BLaER1 treated with 17β-estradiol and CSF1 and Interleukin-3, amounts not matched to agents 10 nM and 100 nM (cell line): Measurements from ENCODE around the gene SLC7A1.

Source experiments
- H3K27ac ChIP-seq, 11 experiments: shearing (Covaris generic); formaldehyde crosslinking; 2 replicates each; pipeline ENCODE4 v1.8.1; 2022
- H3K27me3 ChIP-seq, 11 experiments: shearing (Covaris generic); formaldehyde crosslinking; 2 replicates each; pipeline ENCODE4 v1.8.1; 2022
- H3K36me3 ChIP-seq, 11 experiments: shearing (Covaris generic); formaldehyde crosslinking; 2 replicates each; pipeline ENCODE4 v1.8.1; 2022
- H3K4me1 ChIP-seq, 10 experiments: shearing (Covaris generic); formaldehyde crosslinking; 2 replicates each; pipeline ENCODE4 v1.8.1; 2022
- H3K4me2 ChIP-seq, 11 experiments: shearing (Covaris generic); formaldehyde crosslinking; 2 replicates each; pipeline ENCODE4 v1.8.1; 2022
- H3K4me3 ChIP-seq, 10 experiments: shearing (Covaris generic); formaldehyde crosslinking; 2 replicates each; pipeline ENCODE4 v1.8.1; 2022
- H3K9ac ChIP-seq, 11 experiments: shearing (Covaris generic); formaldehyde crosslinking; 2 replicates each; pipeline ENCODE4 v1.8.1; 2022
- H3K9me3 ChIP-seq, 11 experiments: shearing (Covaris generic); formaldehyde crosslinking; replicated peaks in 1 of 11; 2 replicates each; pipeline ENCODE4 v1.8.1; 2022
- H4K20me1 ChIP-seq, 11 experiments: shearing (Covaris generic); formaldehyde crosslinking; 2 replicates each; pipeline ENCODE4 v1.8.1; 2022
- Cebpa-rat ChIP-seq, 11 experiments: shearing (Covaris generic); IDR thresholded peaks; 2 replicates each; pipeline ENCODE4 v1.8.1; 2022

Gene SLC7A1

GRCh38 chr13:29543230-29544215 is 52.0 kb downstream of the SLC7A1 start:
- no peak overlapping the region for H3K27ac ChIP-seq
- no peaks in the 10 kb centered on the region for H3K9me3 ChIP-seq
- H3K9ac ChIP-seq, result no peak overlapping the region
- H3K4me2 ChIP-seq, result no peak overlapping the region
- peaks cover 0 to 16% (median 3%) of the 10 kb centered on the region in 10 experiments; a peak in 7 of 20 replicates for H3K4me1 ChIP-seq
- H3K4me3 ChIP-seq, result no peak overlapping the region
- TF ChIP-seq Cebpa-rat (IDR thresholded peaks at IDR 0.05), result no peak
- H3K27me3 ChIP-seq, result no peaks in the 10 kb centered on the region
- H3K36me3 ChIP-seq, result peaks cover 64 to 94% (median 84%) of the 10 kb centered on the region in 11 experiments
- peaks cover 87 to 100% (median 99%) of the 10 kb centered on the region in 11 experiments; a peak in 21 of 22 replicates for H4K20me1 ChIP-seq

- no peaks in the 10 kb centered on the region for H3K9me3 ChIP-seq
- H3K27me3 ChIP-seq, result no peaks in the 10 kb centered on the region
- H3K36me3 ChIP-seq, result peaks cover 62 to 94% (median 83%) of the 10 kb centered on the region in 11 experiments
- H3K4me3 ChIP-seq, result no peak overlapping the region
- peaks cover 0 to 16% (median 3%) of the 10 kb centered on the region in 10 experiments; a peak in 7 of 20 replicates for H3K4me1 ChIP-seq
- no peak overlapping the region for H3K4me2 ChIP-seq
- no peak overlapping the region for H3K27ac ChIP-seq
- H3K9ac ChIP-seq, result no peak overlapping the region
- peaks cover 86 to 100% (median 99%) of the 10 kb centered on the region in 11 experiments; a peak in 21 of 22 replicates for H4K20me1 ChIP-seq
- TF ChIP-seq Cebpa-rat (IDR thresholded peaks at IDR 0.05), result no peak
Measured at GRCh38 chr13:29542381-29542780, 53.1 kb downstream of the SLC7A1 start.

GRCh38 chr13:29541400-29541799 is 54.1 kb downstream of the SLC7A1 start:
- no peak overlapping the region for H3K9ac ChIP-seq
- no peak overlapping the region for H3K4me3 ChIP-seq
- no peaks in the 10 kb centered on the region for H3K27me3 ChIP-seq
- H4K20me1 ChIP-seq, result peaks cover 85 to 100% (median 99%) of the 10 kb centered on the region in 11 experiments; a peak in 21 of 22 replicates
- no peak overlapping the region for H3K4me2 ChIP-seq
- no peaks in the 10 kb centered on the region for H3K9me3 ChIP-seq
- peaks cover 0 to 16% (median 3%) of the 10 kb centered on the region in 10 experiments; a peak in 7 of 20 replicates for H3K4me1 ChIP-seq
- H3K36me3 ChIP-seq, result peaks cover 63 to 94% (median 83%) of the 10 kb centered on the region in 11 experiments
- no peak overlapping the region for H3K27ac ChIP-seq
- TF ChIP-seq Cebpa-rat (IDR thresholded peaks at IDR 0.05), result no peak

GRCh38 chr13:29540799-29541198 is 54.7 kb downstream of the SLC7A1 start:
- H3K4me2 ChIP-seq, result no peak overlapping the region
- no peak overlapping the region for H3K4me3 ChIP-seq
- TF ChIP-seq Cebpa-rat (IDR thresholded peaks at IDR 0.05), result no peak
- H3K27me3 ChIP-seq, result no peaks in the 10 kb centered on the region
- peaks cover 80 to 100% (median 99%) of the 10 kb centered on the region in 11 experiments; a peak in 21 of 22 replicates for H4K20me1 ChIP-seq
- peaks cover 0 to 16% (median 3%) of the 10 kb centered on the region in 10 experiments; a peak in 7 of 20 replicates for H3K4me1 ChIP-seq
- no peak overlapping the region for H3K9ac ChIP-seq
- H3K27ac ChIP-seq, result no peak overlapping the region
- H3K9me3 ChIP-seq, result no peaks in the 10 kb centered on the region
- H3K36me3 ChIP-seq, result peaks cover 63 to 94% (median 83%) of the 10 kb centered on the region in 11 experiments

GRCh38 chr13:29540334-29540733 is 55.2 kb downstream of the SLC7A1 start:
- H3K27ac ChIP-seq, result no peak overlapping the region
- H3K4me3 ChIP-seq, result no peak overlapping the region
- H3K4me1 ChIP-seq, result peaks cover 0 to 16% (median 3%) of the 10 kb centered on the region in 10 experiments; a peak in 7 of 20 replicates
- no peaks in the 10 kb centered on the region for H3K27me3 ChIP-seq
- peaks cover 63 to 94% (median 83%) of the 10 kb centered on the region in 11 experiments for H3K36me3 ChIP-seq
- TF ChIP-seq Cebpa-rat (IDR thresholded peaks at IDR 0.05), result no peak
- H4K20me1 ChIP-seq, result peaks cover 76 to 100% (median 99%) of the 10 kb centered on the region in 11 experiments; a peak in 21 of 22 replicates
- H3K9ac ChIP-seq, result no peak overlapping the region
- no peak overlapping the region for H3K4me2 ChIP-seq
- no peaks in the 10 kb centered on the region for H3K9me3 ChIP-seq

GRCh38 chr13:29539856-29540255 is 55.6 kb downstream of the SLC7A1 start:
- no peak overlapping the region for H3K4me3 ChIP-seq

GRCh38 chr13:29538652-29539040 is 56.8 kb downstream of the SLC7A1 start:
- H3K36me3 ChIP-seq, result peaks cover 77 to 95% (median 85%) of the 10 kb centered on the region in 11 experiments
- peaks cover 0 to 16% (median 3%) of the 10 kb centered on the region in 10 experiments; a peak in 7 of 20 replicates for H3K4me1 ChIP-seq
- H4K20me1 ChIP-seq, result peaks cover 60 to 100% (median 90%) of the 10 kb centered on the region in 11 experiments; a peak in 21 of 22 replicates
- TF ChIP-seq Cebpa-rat (IDR thresholded peaks at IDR 0.05), result no peak
- no peak overlapping the region for H3K27ac ChIP-seq
- no peaks in the 10 kb centered on the region for H3K9me3 ChIP-seq
- no peak overlapping the region for H3K4me2 ChIP-seq
- no peaks in the 10 kb centered on the region for H3K27me3 ChIP-seq
- H3K9ac ChIP-seq, result no peak overlapping the region
- H3K4me3 ChIP-seq, result no peak overlapping the region

More at GRCh38 chr13:29539856-29540255, 55.6 kb downstream of the SLC7A1 start:
- H3K9ac ChIP-seq, result no peak overlapping the region
- no peaks in the 10 kb centered on the region for H3K27me3 ChIP-seq
- peaks cover 72 to 100% (median 94%) of the 10 kb centered on the region in 11 experiments; a peak in 21 of 22 replicates for H4K20me1 ChIP-seq
- H3K4me2 ChIP-seq, result no peak overlapping the region
- H3K27ac ChIP-seq, result no peak overlapping the region
- TF ChIP-seq Cebpa-rat (IDR thresholded peaks at IDR 0.05), result no peak
- H3K36me3 ChIP-seq, result peaks cover 65 to 94% (median 83%) of the 10 kb centered on the region in 11 experiments
- H3K4me1 ChIP-seq, result peaks cover 0 to 16% (median 3%) of the 10 kb centered on the region in 10 experiments; a peak in 7 of 20 replicates
- no peaks in the 10 kb centered on the region for H3K9me3 ChIP-seq

GRCh38 chr13:29537736-29538651 is 57.5 kb downstream of the SLC7A1 start:
- Histone ChIP-seq H3K27ac (no peak overlapping the region), H3K9ac (no peak overlapping the region), H3K36me3 (peaks cover 83 to 100% (median 91%) of the 10 kb centered on the region in 11 experiments), H3K9me3 (no peaks in the 10 kb centered on the region), H3K4me3 (no peak overlapping the region), H4K20me1 (peaks cover 53 to 100% (median 86%) of the 10 kb centered on the region in 11 experiments; a peak in 21 of 22 replicates), H3K4me1 (peaks cover 0 to 11% (median 3%) of the 10 kb centered on the region in 10 experiments; a peak in 7 of 20 replicates), H3K27me3 (no peaks in the 10 kb centered on the region), H3K4me2 (no peak overlapping the region)
- TF ChIP-seq Cebpa-rat (IDR thresholded peaks at IDR 0.05), result no peak
